Transverse colon (tissue), 4 donors: ENCODE results near the gene SLC39A3.

ENCODE experiments used
- CTCF ChIP-seq, 5 experiments: fragments of 200-600 bp in 3 of 5; fragments of 450-650 bp in 2 of 5; sonication (generic) in 3 of 5; IDR thresholded peaks; 1 replicate in 2 of 5; 2 replicates in 3 of 5; pipeline ENCODE4 v1.5.1; 2016 to 2017; ENCODE audit warnings: antibody characterized with exemption in 5 of 5, inconsistent platforms in 3 of 5, mild to moderate bottlenecking in 2 of 5, moderate library complexity in 1 of 5
- POLR2A ChIP-seq: fragments of 450-650 bp; IDR thresholded peaks from one replicate; pipeline ENCODE4 v1.6.1; 2016; ENCODE audit warnings: antibody characterized with exemption, mild to moderate bottlenecking, moderate library complexity
- POLR2AphosphoS5 ChIP-seq, 3 donors: sonication (generic); formaldehyde crosslinking; IDR thresholded peaks; one replicate each; pipeline ENCODE4 v1.6.1; 2016; ENCODE audit warnings: antibody characterized with exemption in 3 of 3

DNA sequence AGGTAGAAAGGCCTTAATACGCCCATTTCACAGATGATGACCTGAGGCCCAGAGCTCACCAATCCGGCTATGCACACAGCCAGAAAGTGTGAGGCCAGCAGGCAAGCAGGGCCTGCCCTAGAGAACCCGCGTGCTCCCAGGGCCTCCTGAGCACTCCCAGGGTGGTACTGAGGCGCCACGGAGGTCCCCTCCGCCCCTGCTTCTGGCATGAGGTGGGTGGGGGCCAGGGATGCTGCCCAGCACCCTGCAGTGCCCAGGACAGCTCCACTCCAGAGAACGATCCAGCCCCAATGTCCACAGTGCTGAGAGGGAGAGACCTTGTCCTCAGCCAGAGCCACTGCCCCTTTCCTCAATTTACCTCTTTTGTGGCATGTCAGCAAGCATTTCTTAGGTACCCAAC is 29.4 kb upstream of the SLC39A3 start:
- TF ChIP-seq CTCF (IDR thresholded peaks at IDR 0.05) (no peak), POLR2A (no peak), POLR2AphosphoS5 (IDR thresholded peaks at IDR 0.05) (no peak)
